A673 (cell line): ENCODE measurements around the gene E2F1. TPM values are rescaled to one million over a fixed set of nuclear protein-coding genes. Genes with fewer than 3 reads are reported as not detected.

Experiments
- BruUV-seq: library from RNA; stranded (reverse); fragments of 400-500 nt; replicated peaks from 2 replicates; lab custom pipeline; 2021; lab: Mats Ljungman, UMichigan
- CTCF ChIA-PET: fragments of 300-600 bp; sonication (Branson Sonifier 250); formaldehyde crosslinking; loops from one replicate; lab custom pipeline; 2022; ENCODE audit warnings: antibody characterized with exemption; lab: Charles Lee
- POLR2A ChIA-PET: fragments of 300-600 bp; sonication (Branson Sonifier 250); formaldehyde crosslinking; loops from one replicate; lab custom pipeline; 2022; ENCODE audit warnings: antibody characterized with exemption; ENCODE audit not compliant: low non-redundant PET; lab: Charles Lee
- DNase-seq: peaks from one replicate; pipeline ENCODE4 v3.0.0-alpha.2; 2015; ENCODE audit warnings: low spot score
- H3K27ac ChIP-seq: fragments of 200-600 bp; sonication (generic); 2 replicates; pipeline ENCODE4 v1.5.1; 2016; ENCODE audit warnings: mixed run types, low read depth, mild to moderate bottlenecking, mixed read lengths, antibody characterized with exemption, low read length; ENCODE audit not compliant: poor library complexity, severe bottlenecking
- H3K27me3 ChIP-seq: fragments of 200-600 bp; sonication (generic); replicated peaks from 2 replicates; pipeline ENCODE4 v1.6.1; 2017; ENCODE audit warnings: mixed run types, low read depth, mild to moderate bottlenecking, mixed read lengths, antibody characterized with exemption, low read length; ENCODE audit not compliant: insufficient read depth, poor library complexity
- H3K36me3 ChIP-seq: fragments of 200-600 bp; sonication (generic); 2 replicates; pipeline ENCODE4 v1.6.1; 2016; ENCODE audit warnings: mixed run types, mild to moderate bottlenecking, mixed read lengths, antibody characterized with exemption, low read length; ENCODE audit not compliant: insufficient read depth, poor library complexity, severe bottlenecking
- H3K4me1 ChIP-seq: fragments of 200-600 bp; sonication (generic); 2 replicates; pipeline ENCODE4 v1.6.1; 2017; ENCODE audit warnings: mixed run types, mild to moderate bottlenecking, mixed read lengths, antibody characterized with exemption, low read length; ENCODE audit not compliant: insufficient read depth, poor library complexity, severe bottlenecking
- H3K4me3 ChIP-seq: fragments of 200-600 bp; sonication (generic); 2 replicates; pipeline ENCODE4 v1.5.1; 2016; ENCODE audit warnings: low read depth, mixed run types, mild to moderate bottlenecking, mixed read lengths, low read length; ENCODE audit not compliant: poor library complexity, severe bottlenecking
- H3K9me3 ChIP-seq: fragments of 200-600 bp; sonication (generic); 2 replicates; pipeline ENCODE4 v1.6.1; 2016; ENCODE audit warnings: mixed run types, low read depth, mild to moderate bottlenecking, mixed read lengths, antibody characterized with exemption, low read length; ENCODE audit not compliant: poor library complexity, severe bottlenecking
- CTCF ChIP-seq: fragments of 300-800, 200-600 bp; sonication (generic); conservative IDR thresholded peaks from 2 replicates; pipeline ENCODE4 v1.5.1; 2017; ENCODE audit warnings: low read depth, mild to moderate bottlenecking, antibody characterized with exemption, low read length, moderate library complexity, mixed read lengths
- EZH2 ChIP-seq: fragments of 200-600 bp; sonication (generic); IDR thresholded peaks from 2 replicates; pipeline ENCODE4 v1.6.1; 2017; ENCODE audit warnings: borderline replicate concordance, low read depth, mild to moderate bottlenecking, mixed read lengths, antibody characterized with exemption, low read length; ENCODE audit not compliant: poor library complexity, severe bottlenecking
- intact Hi-C: fragments of 100-400 bp; cut with micrococcal nuclease; formaldehyde crosslinking; loops from one replicate; pipeline ENCODE4 v1.10.0; 2022; ENCODE audit not compliant: unreplicated experiment
- total RNA-seq: library from RNA; stranded (reverse); gene quantifications from 2 replicates; pipeline ENCODE4 v1.2.3, GENCODE V29; 2021

E2F1 gene
- total RNA-seq, 1 experiment from 2014 or later: 86.0 TPM

GRCh38 chr20:33655164-33655563 lies 31.0 kb downstream of the E2F1 start:
- H3K27ac ChIP-seq: no peak overlapping the region
- BruUV-seq: no TSS peak
- H3K4me3 ChIP-seq: no peak overlapping the region
- no peaks in the 10 kb centered on the region for H3K4me1 ChIP-seq
- POLR2A ChIA-PET: no interaction called here
- no peak for DNase-seq
- TF ChIP-seq EZH2: no peak
- no peak for TF ChIP-seq CTCF
- H3K27me3 ChIP-seq: no peaks in the 10 kb centered on the region
- peaks cover 21% of the 10 kb centered on the region for H3K36me3 ChIP-seq
- intact Hi-C loops: no loop called here
- no peaks in the 10 kb centered on the region for H3K9me3 ChIP-seq
- CTCF ChIA-PET: interaction anchor here (0.6 kb wide), 1 partner anchor 51 kb away, joined by 5 read pairs; no protein-coding TSS in a partner anchor

GRCh38 chr20:33654680-33655161 lies 31.5 kb downstream of the E2F1 start:
- ChIA-PET POLR2A (no interaction called here), CTCF (interaction anchor here (0.6 kb wide), 1 partner anchor 51 kb away, joined by 5 read pairs; no protein-coding TSS in a partner anchor)
- no peak for DNase-seq
- no peak overlapping the region for H3K27ac ChIP-seq
- no peaks in the 10 kb centered on the region for H3K27me3 ChIP-seq
- no peak for TF ChIP-seq EZH2
- no peak for TF ChIP-seq CTCF
- intact Hi-C loops: no loop called here
- no TSS peak for BruUV-seq
- no peak overlapping the region for H3K4me3 ChIP-seq
- H3K4me1 ChIP-seq: no peaks in the 10 kb centered on the region
- H3K9me3 ChIP-seq: no peaks in the 10 kb centered on the region
- H3K36me3 ChIP-seq: peaks cover 16% of the 10 kb centered on the region

GRCh38 chr20:33653900-33654596 lies 32.1 kb downstream of the E2F1 start:
- Histone ChIP-seq H3K36me3 (peaks cover 12% of the 10 kb centered on the region), H3K27me3 (no peaks in the 10 kb centered on the region), H3K27ac (no peak overlapping the region), H3K4me1 (no peaks in the 10 kb centered on the region), H3K9me3 (no peaks in the 10 kb centered on the region), H3K4me3 (no peak overlapping the region)
- no peak for DNase-seq
- intact Hi-C loops: loop anchor here (1.0 to 2.0 kb wide), 2 partner anchors 197 to 238 kb away; no protein-coding TSS in a partner anchor
- POLR2A ChIA-PET: interaction anchor here (0.6 kb wide), 1 partner anchor 9 kb away, joined by 3 read pairs; no protein-coding TSS in a partner anchor
- no TSS peak for BruUV-seq
- CTCF ChIA-PET: interaction anchor here (0.6 to 1.0 kb wide), 4 partner anchors 9 to 201 kb away, joined by 3 to 11 read pairs (median 7); no protein-coding TSS in a partner anchor
- TF ChIP-seq EZH2 (no peak), CTCF (no peak)
